Hepatocyte (in vitro differentiated cells): ENCODE results near the gene LSM7. TPM values are rescaled to one million over a fixed set of nuclear protein-coding genes. Genes with fewer than 3 reads are reported as not detected.

Experiments
- DNase-seq: peaks from one replicate; pipeline ENCODE4 v3.0.0-alpha.2; 2016; ENCODE audit warnings: low spot score
- H2AFZ ChIP-seq: fragments of 200-600 bp; sonication (generic); 2 replicates; pipeline ENCODE4 v1.6.0; 2016; ENCODE audit warnings: antibody characterized with exemption, mild to moderate bottlenecking
- H3K27ac ChIP-seq: fragments of 200-600 bp; sonication (generic); 2 replicates; pipeline ENCODE4 v1.5.1; 2016; ENCODE audit warnings: mild to moderate bottlenecking
- H3K27me3 ChIP-seq: fragments of 200-600 bp; sonication (generic); 2 replicates; pipeline ENCODE4 v1.6.1; 2016
- H3K36me3 ChIP-seq: fragments of 200-600 bp; sonication (generic); replicated peaks from 2 replicates; pipeline ENCODE4 v1.5.1; 2016; ENCODE audit warnings: low read depth; ENCODE audit not compliant: insufficient read depth
- H3K4me1 ChIP-seq: fragments of 200-600 bp; sonication (generic); 2 replicates; pipeline ENCODE4 v1.5.1; 2016; ENCODE audit warnings: mild to moderate bottlenecking, moderate library complexity; ENCODE audit not compliant: insufficient read depth
- H3K4me2 ChIP-seq: fragments of 200-600 bp; sonication (generic); 2 replicates; pipeline ENCODE4 v1.6.0; 2016
- H3K4me3 ChIP-seq: fragments of 200-600 bp; sonication (generic); 2 replicates; pipeline ENCODE4 v1.5.1; 2016; ENCODE audit warnings: mild to moderate bottlenecking
- H3K79me2 ChIP-seq: fragments of 200-600 bp; sonication (generic); 2 replicates; pipeline ENCODE4 v1.6.0; 2017; ENCODE audit warnings: mild to moderate bottlenecking
- H3K9me2 ChIP-seq: fragments of 200-600 bp; sonication (generic); replicated peaks from 2 replicates; pipeline ENCODE4 v1.6.0; 2017; ENCODE audit warnings: mild to moderate bottlenecking; ENCODE audit not compliant: insufficient read depth
- H3K9me3 ChIP-seq: fragments of 200-600 bp; sonication (generic); 2 replicates; pipeline ENCODE4 v1.5.1; 2016; ENCODE audit warnings: low read depth, mild to moderate bottlenecking
- H4K20me1 ChIP-seq: fragments of 200-600 bp; sonication (generic); 2 replicates; pipeline ENCODE4 v1.6.0; 2016; ENCODE audit warnings: mild to moderate bottlenecking; ENCODE audit not compliant: insufficient read depth, poor library complexity, severe bottlenecking
- CTCF ChIP-seq: fragments of 200-600 bp; sonication (generic); IDR thresholded peaks from 2 replicates; pipeline ENCODE4 v1.5.1; 2016; ENCODE audit warnings: antibody characterized with exemption, mild to moderate bottlenecking; ENCODE audit not compliant: poor library complexity
- EZH2 ChIP-seq: fragments of 200-600 bp; sonication (generic); IDR thresholded peaks from 2 replicates; pipeline ENCODE4 v1.6.1; 2016; ENCODE audit warnings: antibody characterized with exemption, mild to moderate bottlenecking, borderline replicate concordance
- EZH2phosphoT487 ChIP-seq: fragments of 200-600 bp; sonication (generic); IDR thresholded peaks from one replicate; pipeline ENCODE4 v1.6.1; 2018; ENCODE audit warnings: antibody characterized with exemption, mild to moderate bottlenecking, low read depth, moderate library complexity; ENCODE audit not compliant: unreplicated experiment, severe bottlenecking
- WGBS: methylation state at CpG from one replicate; pipeline ENCODE4 v1.1.6; 2016; ENCODE audit warnings: low lambda C conversion rate; ENCODE audit errors: missing lambda C conversion rate; 5-methylcytosine and 5-hydroxymethylcytosine counted together
- polyA plus RNA-seq: library from polyadenylated mRNA; unstranded; fragments of >200 nt; fragmentation: Nextera tagmentation; extraction: Ambion mirVana; gene quantifications from 2 replicates; pipeline ENCODE4 v1.2.1, GENCODE V29; 2016
- total RNA-seq: library from RNA; depleted of rRNA; stranded (reverse); fragments of >200 nt; gene quantifications from 2 replicates; pipeline ENCODE4 v1.2.3, GENCODE V29; 2014

LSM7 gene
- total and polyA plus RNA-seq, 2 experiments from 2014 or later: 150 to 190 TPM

DNA sequence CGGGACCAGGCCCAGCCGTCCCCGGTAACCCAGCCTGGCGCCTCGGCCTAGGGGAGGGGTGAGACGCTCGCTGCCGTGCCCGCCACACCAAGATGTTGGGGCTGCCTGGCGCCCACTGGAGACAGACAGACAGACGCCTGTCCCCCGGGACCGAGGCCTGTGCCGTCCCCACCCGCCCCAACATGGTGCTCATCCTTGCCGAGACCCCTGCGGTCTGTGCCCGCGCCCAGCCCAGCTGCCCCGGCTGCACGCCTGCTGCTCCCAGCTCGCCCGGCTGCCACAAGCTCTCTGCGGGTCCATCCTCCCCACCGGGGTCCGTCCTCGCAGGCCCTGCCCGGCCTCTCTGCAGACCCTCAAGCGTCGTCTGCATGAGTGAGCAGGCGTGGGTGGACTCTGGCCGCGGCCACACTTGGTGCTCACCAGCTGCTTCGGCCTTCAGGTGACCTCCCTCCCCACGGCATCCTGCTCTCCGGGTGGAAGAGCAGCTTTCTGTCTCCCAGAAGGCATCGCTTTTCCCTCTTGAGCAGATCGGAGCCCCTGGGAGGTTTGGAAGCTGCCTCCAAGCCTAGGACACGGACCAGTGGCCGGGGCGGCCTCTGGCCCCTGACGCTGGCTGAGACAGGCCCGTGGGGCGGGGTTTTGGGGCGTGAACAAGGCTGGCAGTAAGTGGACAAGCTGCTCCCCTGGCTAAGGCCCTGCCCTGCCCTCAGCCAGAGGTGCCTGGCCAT lies 24.9 kb upstream of the LSM7 start:
- no peaks in the 10 kb centered on the region for H3K9me3 ChIP-seq
- no peaks in the 10 kb centered on the region for H3K79me2 ChIP-seq
- no peaks in the 10 kb centered on the region for H3K9me2 ChIP-seq
- H4K20me1 ChIP-seq: no peaks in the 10 kb centered on the region
- H3K36me3 ChIP-seq: no peaks in the 10 kb centered on the region
- no peak overlapping the region for H3K4me2 ChIP-seq
- 96% methylated on average over 29 of the region's 45 CpGs for whole genome bisulfite sequencing
- H3K27me3 ChIP-seq: no peaks in the 10 kb centered on the region
- H2AFZ ChIP-seq: no peak overlapping the region
- H3K27ac ChIP-seq: no peak overlapping the region
- no peaks in the 10 kb centered on the region for H3K4me1 ChIP-seq
- TF ChIP-seq CTCF (no peak), EZH2 (no peak), EZH2phosphoT487 (no peak)
- DNase-seq: no peak
- H3K4me3 ChIP-seq: no peak overlapping the region

DNA sequence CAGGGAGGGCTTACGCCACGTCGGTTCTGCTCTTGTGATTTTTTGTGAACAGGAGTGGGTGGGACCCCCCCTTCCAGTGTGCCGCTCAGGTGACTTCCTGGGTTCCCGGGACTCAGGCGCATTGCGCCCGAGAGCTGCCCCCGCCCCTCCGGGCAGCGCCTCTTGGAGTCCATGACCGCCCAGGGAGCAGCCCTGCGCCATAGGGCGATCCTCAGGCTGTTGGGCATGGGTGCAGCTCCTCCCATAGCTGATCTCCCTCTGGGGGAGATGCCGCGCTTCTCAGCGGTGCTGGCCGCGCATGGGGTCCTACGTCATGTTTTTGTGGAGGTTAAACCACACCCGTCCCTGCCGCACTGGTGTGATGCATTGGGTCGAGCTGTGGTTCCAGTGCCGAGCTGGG lies 23.7 kb upstream of the LSM7 start:
- no peaks in the 10 kb centered on the region for H4K20me1 ChIP-seq
- H3K4me2 ChIP-seq: no peak overlapping the region
- H3K4me1 ChIP-seq: no peaks in the 10 kb centered on the region
- no peaks in the 10 kb centered on the region for H3K36me3 ChIP-seq
- H3K9me2 ChIP-seq: no peaks in the 10 kb centered on the region
- WGBS: 97% methylated on average over 23 of the region's 24 CpGs
- DNase-seq: no peak
- no peak overlapping the region for H3K27ac ChIP-seq
- no peaks in the 10 kb centered on the region for H3K79me2 ChIP-seq
- no peaks in the 10 kb centered on the region for H3K27me3 ChIP-seq
- H3K9me3 ChIP-seq: no peaks in the 10 kb centered on the region
- TF ChIP-seq CTCF: no peak
- no peak for TF ChIP-seq EZH2
- TF ChIP-seq EZH2phosphoT487: no peak
- no peak overlapping the region for H3K4me3 ChIP-seq
- no peak overlapping the region for H2AFZ ChIP-seq

- H3K36me3 ChIP-seq: no peaks in the 10 kb centered on the region
- no peak overlapping the region for H3K4me3 ChIP-seq
Measured at GRCh38 chr19:2351591-2351990, 23.2 kb upstream of the LSM7 start.

More at GRCh38 chr19:2351591-2351990, 23.2 kb upstream of the LSM7 start:
- no peaks in the 10 kb centered on the region for H3K27me3 ChIP-seq
- no peak for DNase-seq
- TF ChIP-seq CTCF (no peak), EZH2 (no peak), EZH2phosphoT487 (no peak)
- 99% methylated on average over 18 of the region's 28 CpGs for WGBS
- no peaks in the 10 kb centered on the region for H3K9me3 ChIP-seq
- no peaks in the 10 kb centered on the region for H3K4me1 ChIP-seq
- H3K9me2 ChIP-seq: no peaks in the 10 kb centered on the region
- no peak overlapping the region for H3K27ac ChIP-seq
- no peaks in the 10 kb centered on the region for H4K20me1 ChIP-seq
- no peak overlapping the region for H3K4me2 ChIP-seq
- H3K79me2 ChIP-seq: no peaks in the 10 kb centered on the region
- H2AFZ ChIP-seq: no peak overlapping the region
